GM21423 (cell line): ENCODE data around the gene ASCL2.

Experiments
- ATAC-seq: cut with Tn5 transposase; IDR thresholded peaks from one replicate; pipeline ENCODE4 v1.9.1; 2021; ENCODE audit warnings: mild to moderate bottlenecking, moderate library complexity; ENCODE audit not compliant: unreplicated experiment

ASCL2 gene, protein sequence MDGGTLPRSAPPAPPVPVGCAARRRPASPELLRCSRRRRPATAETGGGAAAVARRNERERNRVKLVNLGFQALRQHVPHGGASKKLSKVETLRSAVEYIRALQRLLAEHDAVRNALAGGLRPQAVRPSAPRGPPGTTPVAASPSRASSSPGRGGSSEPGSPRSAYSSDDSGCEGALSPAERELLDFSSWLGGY

GRCh38 chr11:2270322-2271076, at the start of gene ASCL2:
Gene ASCL2 (minus strand): TSS chr11:2270588. CDS start chr11:2270332, 256 bp downstream.
- no peak for ATAC-seq

DNA sequence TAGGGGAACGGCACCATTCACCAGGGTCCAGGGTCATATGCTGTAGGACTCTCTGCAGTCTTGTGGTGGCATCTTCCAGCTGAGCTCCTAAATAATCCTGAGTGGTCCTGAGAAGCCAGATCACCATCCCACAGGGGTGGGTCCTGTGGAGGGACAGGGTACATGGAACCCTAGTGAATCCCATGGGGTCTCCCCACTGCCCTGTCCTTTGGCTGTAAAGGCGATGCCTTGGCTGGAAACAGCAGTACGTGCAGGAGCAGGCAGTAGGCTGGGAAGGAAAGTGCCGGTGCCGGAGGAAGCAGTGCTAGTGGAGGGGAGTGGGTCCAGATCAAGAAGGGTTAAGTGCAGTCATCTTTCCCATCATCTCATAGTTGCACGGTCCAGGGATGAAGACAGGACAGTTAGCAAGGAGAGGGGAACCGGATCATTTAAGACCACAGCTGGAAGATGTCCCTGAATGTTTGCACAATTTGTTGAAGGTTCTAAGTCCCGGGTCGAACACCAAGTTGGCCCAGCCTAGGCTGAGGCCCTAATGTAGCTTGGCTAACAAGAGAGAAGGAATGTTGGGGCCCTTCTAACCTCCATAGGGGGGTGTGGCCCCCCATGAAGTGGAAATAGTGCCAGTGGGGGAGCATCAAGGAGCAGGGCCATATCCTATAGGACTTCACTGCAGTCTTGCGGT, 49.5 kb upstream of the ASCL2 start:
- no peak for ATAC-seq

- ATAC-seq, result no peak
Measured at GRCh38 chr11:2318707-2319106, 48.3 kb upstream of the ASCL2 start.

DNA sequence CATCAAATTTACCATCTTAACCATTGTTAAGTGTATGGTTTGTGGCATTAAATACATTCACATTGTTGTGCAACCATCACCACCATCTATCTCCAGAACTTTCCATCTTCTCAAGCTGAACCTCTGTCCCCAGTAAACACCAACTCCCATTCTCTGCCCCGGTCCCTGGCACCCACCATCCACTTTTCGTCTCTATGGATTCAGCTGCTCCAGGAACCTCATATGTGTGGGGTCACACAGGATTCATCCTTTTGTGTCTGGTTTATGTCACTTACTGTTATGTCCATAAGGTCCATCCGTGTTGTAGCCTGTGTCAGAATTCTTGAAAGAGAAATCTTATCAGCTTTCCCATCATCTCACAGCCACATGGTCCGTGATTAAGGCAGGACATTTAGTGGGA, 47.7 kb upstream of the ASCL2 start:
- ATAC-seq, result no peak

DNA sequence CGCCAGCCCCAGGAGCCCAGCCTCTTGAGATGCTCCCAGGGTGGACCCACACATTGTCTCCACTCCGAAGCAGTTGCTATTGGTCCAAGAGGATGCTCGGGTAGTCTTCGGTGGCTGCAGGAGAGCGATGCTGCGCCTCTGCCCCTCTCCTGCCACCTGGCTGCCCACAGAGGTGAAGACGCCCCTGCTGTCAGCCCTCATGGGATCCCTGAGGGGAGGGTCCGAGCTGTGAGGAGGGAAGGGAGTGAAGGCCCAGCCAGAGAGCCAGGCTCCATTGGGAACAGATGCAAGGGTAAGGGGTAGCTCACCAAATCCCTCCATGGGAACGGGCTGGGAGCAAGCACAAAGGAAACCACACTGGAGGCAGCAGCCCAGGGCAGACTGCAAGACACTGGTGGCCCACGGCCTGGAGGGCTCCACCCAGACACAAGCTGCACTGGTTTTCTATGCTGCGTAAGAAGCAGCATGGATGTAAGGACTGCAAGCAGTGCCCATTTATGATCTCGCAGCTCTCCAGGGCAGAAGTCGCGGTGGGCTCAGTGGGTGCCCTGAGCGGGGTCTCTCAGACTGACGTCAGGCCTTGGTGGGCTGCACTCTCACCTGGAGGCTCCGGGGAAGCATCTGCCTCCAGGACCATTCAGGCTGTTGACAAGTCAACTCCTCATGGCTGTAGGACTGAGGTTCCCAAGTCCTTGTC, 47.1 kb upstream of the ASCL2 start:
- ATAC-seq, result no peak

- ATAC-seq, result no peak
Measured at GRCh38 chr11:2316963-2317244, 46.5 kb upstream of the ASCL2 start.

- ATAC-seq, result no peak
Measured at GRCh38 chr11:2316169-2316962, 46.0 kb upstream of the ASCL2 start.

DNA sequence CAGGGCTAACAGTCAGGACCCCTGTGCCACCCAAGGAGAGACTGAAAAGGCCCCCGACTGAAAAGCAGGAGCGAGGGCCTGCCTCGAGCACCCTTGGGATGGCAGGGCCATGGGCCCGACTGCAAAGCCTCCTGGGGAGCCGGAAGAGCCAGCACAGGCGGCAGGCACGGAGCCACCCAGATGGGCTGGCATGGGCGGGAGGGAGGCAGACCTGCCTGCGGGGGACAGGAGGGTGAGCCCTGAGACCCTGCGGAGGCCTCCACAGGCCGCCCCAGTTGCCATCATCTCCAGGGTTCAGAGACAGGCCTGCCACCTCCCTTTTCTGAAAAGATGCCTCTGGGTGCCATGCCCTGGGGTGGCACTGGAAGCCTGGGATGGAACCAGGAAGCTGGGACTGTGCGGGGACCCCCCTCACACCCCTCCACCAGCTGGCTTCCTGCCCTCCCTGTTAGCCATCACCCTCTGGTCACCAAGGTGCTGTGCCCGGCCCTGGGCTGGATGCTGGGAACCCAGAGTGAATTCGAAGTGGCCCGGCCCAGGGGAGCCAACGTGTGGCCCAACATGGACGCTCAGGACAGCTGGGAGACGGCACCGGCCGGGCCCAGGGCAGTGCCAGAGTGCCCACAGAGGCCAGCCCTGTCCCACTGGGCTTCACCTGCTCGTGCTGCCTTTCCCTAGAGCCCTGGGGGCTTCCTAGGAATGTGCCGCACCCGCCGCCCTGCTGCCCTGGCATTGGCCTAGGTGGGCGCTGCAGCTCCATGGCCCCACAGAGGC, 45.2 kb upstream of the ASCL2 start:
- no peak for ATAC-seq

DNA sequence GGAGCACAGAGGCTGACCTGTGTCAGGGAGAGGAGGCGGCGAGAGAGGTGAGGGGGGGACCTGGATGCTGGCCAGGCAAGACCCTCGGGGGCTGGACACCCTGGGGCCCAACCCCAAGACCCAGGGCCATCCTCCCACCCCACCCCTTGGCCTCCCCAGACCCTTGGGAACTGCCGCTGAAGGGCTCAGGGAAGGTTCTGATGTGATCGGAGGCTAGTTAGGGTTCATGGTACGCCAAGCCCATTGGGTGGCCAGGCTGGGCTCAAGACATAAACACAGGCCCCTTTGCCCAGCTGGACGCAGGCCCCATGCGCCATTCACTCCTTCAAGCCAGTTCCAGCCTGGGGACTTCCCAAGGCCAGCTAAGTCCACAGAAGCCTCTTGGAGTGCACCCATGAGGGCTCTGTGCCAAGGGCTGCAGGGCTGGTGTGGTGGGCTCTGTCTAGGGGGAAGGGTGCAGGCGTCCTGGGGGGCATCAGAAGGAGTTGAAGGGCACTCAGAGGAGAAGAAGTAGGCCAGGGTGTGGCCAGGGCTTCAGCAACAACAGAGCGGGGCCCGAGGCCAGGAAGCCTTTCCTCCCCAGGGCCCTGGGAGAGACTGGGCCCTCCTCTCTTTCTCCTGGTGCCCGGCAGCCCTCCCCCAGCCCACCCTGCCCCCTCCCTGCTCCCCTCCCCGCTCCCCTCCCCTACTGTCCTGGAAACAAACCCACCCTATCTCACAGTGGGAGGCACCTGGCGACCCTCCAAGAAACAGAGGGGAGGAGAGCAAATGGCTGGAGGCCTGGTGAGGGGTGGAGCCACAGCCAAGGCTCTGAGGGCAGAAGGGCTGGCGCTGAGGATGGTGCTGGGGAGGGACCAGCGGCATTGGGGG, 44.4 kb upstream of the ASCL2 start:
- ATAC-seq, result no peak

DNA sequence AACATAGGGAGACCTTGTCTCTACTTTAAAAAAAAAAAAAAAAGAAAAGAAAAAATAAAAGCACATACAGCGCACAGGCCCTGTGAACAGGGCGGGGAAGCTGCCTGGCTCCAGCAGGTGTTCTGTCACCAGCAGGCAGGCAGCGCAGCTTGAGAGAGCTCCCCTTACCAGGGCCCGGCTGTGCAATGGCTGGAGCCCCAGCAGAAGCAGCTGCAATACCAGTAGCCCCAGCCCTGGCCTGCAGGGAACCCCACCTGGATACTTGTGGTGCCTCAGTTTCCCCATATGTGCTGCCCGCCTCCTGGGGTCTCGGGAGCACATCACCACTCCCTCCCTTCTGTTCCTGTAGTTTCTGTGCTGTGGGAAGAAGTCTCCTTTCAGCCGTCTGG, 43.7 kb upstream of the ASCL2 start:
- no peak for ATAC-seq

- no peak for ATAC-seq
Measured at GRCh38 chr11:2313051-2313951, 42.9 kb upstream of the ASCL2 start.

DNA sequence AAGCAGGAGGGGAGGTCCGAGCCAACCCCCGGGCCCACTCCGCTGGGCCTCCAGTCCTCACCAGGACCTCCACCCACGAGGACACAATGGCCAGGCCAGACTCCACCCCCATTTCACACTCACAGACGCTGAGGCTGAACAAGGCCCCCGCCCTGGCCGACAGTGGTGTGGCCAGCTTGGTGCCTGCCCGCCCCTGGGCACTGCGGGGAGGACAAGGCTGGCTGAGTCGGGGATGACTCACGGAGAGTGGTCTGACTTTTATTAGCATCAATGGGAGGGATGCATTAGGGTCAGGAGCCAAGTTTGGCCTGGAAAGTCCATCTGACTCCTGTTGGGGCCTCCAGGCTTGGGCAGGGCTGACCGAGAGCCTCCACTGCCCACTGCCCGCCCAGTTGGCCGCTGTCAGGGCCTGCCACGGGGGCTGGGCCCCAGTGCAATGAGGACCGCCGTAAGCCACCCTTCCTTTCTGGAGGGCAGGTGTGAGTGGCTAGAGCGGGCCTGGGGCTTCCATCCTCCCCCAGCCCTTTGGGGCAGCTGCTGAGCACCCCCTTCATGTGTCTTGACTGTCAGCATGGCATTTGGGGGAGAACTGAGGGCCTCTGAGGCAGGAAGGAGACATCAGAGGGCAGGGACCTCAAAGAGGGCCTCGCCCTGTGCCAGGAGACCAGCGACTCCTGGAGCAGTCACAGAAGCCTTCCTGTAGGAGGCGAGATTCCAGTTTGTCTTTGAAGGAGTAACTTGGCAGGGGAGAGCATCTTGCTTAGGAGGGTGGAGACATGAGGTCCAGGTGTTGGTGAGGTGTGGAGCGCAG, 42.0 kb upstream of the ASCL2 start:
- no peak for ATAC-seq

- ATAC-seq, result no peak
Measured at GRCh38 chr11:2311353-2312133, 41.2 kb upstream of the ASCL2 start.

DNA sequence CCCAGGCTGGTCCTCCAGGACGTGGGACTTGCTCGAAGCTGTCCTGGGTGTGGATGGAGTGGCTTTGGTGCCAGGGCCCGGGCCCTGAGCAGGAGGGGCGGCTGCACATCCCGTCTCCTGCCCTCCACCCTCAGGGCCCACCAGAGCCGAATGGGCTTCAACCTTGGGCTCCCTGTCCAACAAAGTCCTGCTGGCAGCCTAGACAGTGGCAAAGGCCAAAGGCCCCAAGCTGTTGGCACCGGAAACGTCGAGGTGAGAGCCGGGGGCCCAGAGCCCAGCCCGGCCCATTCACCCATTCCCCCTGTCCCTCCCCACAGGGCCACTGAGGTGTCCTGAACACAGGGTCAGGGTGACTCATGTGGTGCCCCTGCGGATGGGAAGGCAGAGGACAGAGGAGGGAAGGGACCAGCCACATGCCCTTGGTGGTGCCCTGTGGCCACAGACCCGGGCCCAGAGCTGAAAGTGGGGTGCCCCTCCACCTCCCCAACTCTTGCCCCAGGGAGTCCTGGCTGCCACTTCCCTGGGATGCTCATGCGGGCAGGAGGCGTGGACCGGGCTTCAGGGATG, 40.5 kb upstream of the ASCL2 start:
- ATAC-seq, result no peak

DNA sequence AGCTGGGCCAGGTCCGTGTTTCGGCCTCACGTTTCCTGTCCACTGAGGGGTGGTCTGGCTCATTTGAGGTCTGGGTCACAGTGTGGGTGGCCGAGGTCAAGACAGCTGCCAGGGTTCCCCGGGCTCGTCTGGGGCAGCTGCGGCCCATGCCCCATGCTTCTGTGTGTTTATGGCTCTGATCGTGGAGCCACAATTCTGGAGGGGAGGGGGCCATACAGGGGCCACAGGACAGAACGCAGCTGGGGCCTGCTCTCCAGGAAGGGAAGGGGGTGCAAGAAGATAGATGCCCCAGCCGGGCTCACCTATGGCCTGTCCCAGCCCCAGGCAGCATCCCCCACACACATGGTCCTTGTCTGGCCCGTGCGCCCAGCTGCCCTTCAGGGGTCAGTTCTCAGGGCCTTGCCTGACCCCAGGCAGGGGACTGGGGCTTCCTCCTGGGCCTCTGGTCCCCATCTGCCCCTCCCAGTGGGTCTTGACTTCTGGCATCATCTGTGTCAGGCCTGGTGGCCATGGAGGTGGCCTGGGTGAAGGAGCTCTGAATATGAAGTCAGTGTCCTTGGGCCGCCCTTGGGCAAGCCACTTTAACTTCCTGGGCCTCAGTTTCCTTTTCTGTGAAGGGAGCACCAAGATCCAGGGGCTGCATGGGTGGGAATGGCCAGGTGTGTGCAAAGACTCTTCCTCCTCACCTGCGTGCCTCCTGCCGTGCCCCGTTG, 39.8 kb upstream of the ASCL2 start:
- ATAC-seq, result no peak
